Mucosa of stomach (tissue), 1 donor: ENCODE data around the gene SLC35F1.

ENCODE experiments used
- H3K27me3 ChIP-seq: one replicate; pipeline ENCODE4 v1.7.0; 2013; ENCODE audit warnings: mild to moderate bottlenecking, low read length; ENCODE audit not compliant: control insufficient read depth, insufficient read depth
- H3K36me3 ChIP-seq: one replicate; pipeline ENCODE4 v1.7.0; 2013; ENCODE audit warnings: low read length; ENCODE audit not compliant: control insufficient read depth, insufficient read depth
- H3K4me1 ChIP-seq: one replicate; pipeline ENCODE4 v1.7.0; 2013; ENCODE audit warnings: mild to moderate bottlenecking, low read length; ENCODE audit not compliant: control insufficient read depth, insufficient read depth
- H3K4me3 ChIP-seq: one replicate; pipeline ENCODE4 v1.7.0; 2013; ENCODE audit warnings: low read length
- H3K9ac ChIP-seq: one replicate; pipeline ENCODE4 v1.7.0; 2013; ENCODE audit warnings: mild to moderate bottlenecking, low read length, moderate library complexity
- H3K9me3 ChIP-seq: one replicate; pipeline ENCODE4 v1.7.0; 2013; ENCODE audit warnings: mild to moderate bottlenecking, low read length, moderate library complexity; ENCODE audit not compliant: control insufficient read depth
- donor health status: Pancreatic carcinoma.

Gene SLC35F1

DNA sequence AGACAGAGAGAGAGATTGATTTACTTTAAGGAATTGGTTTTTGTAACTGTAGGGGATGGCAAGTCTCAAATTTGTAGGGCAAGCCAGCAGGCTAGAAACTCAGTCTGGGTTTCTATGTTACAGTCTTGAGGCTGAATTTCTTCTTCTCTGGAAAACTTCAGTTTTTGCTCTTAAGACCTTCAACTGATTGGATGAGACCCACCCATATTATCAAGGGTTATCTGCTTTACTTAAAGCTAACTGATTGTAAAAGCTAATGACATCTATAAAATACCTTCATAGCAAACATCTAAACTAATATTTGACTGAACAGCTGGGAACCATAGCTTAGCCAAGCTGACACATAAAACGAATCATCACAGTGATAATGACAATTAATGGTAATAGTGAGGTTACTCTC lies 22.4 kb downstream of the SLC35F1 start:
- Histone ChIP-seq H3K9me3 (no peaks in the 10 kb centered on the region), H3K4me3 (no peak overlapping the region), H3K27me3 (no peaks in the 10 kb centered on the region), H3K9ac (no peak overlapping the region), H3K4me1 (no peaks in the 10 kb centered on the region), H3K36me3 (no peaks in the 10 kb centered on the region)

DNA sequence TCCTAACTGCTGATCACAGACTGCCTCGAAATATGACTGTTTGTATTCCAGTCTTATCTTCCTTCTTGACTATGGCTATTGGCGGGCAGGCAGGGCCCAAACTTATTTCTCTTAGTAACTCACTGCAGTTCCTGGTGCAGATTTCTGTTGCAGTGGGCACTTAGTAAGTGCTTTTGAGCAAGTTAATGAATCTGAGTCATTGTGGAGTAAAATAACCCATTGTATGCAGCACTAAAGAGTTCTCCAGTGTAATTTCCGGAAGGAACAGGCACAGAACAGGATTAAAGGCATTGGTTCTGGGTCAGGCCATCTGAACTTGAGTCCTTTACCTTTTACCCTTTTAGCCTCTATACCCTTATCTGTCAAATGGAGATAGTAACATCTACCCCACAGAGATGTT lies 23.6 kb downstream of the SLC35F1 start:
- Histone ChIP-seq H3K27me3 (no peaks in the 10 kb centered on the region), H3K36me3 (no peaks in the 10 kb centered on the region), H3K9me3 (no peaks in the 10 kb centered on the region), H3K4me1 (no peaks in the 10 kb centered on the region), H3K4me3 (no peak overlapping the region), H3K9ac (no peak overlapping the region)

DNA sequence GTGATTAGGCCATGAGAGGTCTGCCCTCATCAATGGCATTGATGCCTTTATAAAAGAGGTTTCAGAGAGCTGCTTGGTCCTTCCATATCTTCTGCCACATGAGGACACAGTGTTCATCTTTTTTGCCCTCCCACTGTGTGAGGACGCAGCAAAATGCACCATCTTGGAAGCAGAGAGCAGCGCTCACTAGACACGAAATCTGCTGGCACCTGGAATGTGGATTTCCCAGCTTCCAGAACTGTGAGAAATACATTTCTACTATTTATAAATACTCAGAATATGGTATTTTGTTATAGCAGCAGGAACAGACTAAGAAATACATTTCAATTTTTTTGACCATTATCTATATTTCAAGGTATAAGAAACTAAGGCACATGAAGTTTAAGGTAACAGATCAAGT lies 24.9 kb downstream of the SLC35F1 start:
- H3K4me1 ChIP-seq, result no peaks in the 10 kb centered on the region
- no peak overlapping the region for H3K9ac ChIP-seq
- H3K4me3 ChIP-seq, result no peak overlapping the region
- no peaks in the 10 kb centered on the region for H3K36me3 ChIP-seq
- no peaks in the 10 kb centered on the region for H3K27me3 ChIP-seq
- no peaks in the 10 kb centered on the region for H3K9me3 ChIP-seq

GRCh38 chr6:117932676-117933075 lies 25.6 kb downstream of the SLC35F1 start:
- H3K27me3 ChIP-seq, result no peaks in the 10 kb centered on the region
- no peak overlapping the region for H3K9ac ChIP-seq
- no peaks in the 10 kb centered on the region for H3K4me1 ChIP-seq
- no peaks in the 10 kb centered on the region for H3K9me3 ChIP-seq
- H3K4me3 ChIP-seq, result no peak overlapping the region
- no peaks in the 10 kb centered on the region for H3K36me3 ChIP-seq

DNA sequence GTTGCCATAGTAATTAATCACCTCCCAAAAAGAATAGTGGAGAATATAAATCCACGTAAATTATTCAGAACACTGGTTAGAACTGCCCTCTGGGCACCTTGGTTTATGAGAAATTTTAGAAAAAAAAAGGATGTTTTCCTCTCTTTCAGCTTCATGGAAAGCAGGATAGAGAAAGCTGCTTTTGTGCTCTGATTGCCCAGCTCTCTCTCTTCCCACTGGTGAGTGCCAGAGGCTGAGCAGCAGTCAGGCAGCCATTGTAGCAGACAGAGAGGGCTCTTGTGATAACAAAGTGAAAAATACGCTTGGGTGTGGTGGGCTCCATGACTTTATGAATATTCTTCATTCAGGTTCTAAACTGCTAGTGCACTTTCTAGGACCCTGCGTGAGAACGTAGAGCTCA lies 26.4 kb downstream of the SLC35F1 start:
- Histone ChIP-seq H3K4me3 (no peak overlapping the region), H3K9ac (no peak overlapping the region), H3K36me3 (no peaks in the 10 kb centered on the region), H3K4me1 (no peaks in the 10 kb centered on the region), H3K27me3 (no peaks in the 10 kb centered on the region), H3K9me3 (no peaks in the 10 kb centered on the region)

GRCh38 chr6:117938311-117938995 lies 31.4 kb downstream of the SLC35F1 start:
- Histone ChIP-seq H3K27me3 (no peaks in the 10 kb centered on the region), H3K9me3 (no peaks in the 10 kb centered on the region), H3K4me3 (no peak overlapping the region), H3K4me1 (no peaks in the 10 kb centered on the region), H3K36me3 (no peaks in the 10 kb centered on the region), H3K9ac (no peak overlapping the region)

DNA sequence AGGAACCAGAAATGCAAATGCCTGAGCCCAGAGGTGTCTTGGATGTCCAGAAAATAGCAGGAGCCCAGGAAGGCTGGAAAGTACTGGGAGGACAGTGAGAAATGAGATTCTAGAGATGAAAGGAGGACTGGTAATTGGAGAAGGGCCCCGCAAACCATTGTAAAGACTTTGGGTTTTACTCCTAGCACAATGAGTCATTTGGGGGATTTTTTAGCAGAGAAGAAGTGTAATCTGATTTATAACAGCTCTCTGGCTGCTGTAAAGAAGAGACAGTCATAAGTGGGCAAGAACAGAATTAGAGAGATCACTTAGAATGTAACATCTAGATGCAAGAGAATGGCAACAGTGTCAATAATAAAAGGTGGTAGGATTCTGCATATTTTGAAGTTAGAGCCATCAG lies 40.2 kb downstream of the SLC35F1 start:
- Histone ChIP-seq H3K4me1 (no peaks in the 10 kb centered on the region), H3K36me3 (no peaks in the 10 kb centered on the region)

GRCh38 chr6:117951783-117952182 lies 44.7 kb downstream of the SLC35F1 start:
- no peak overlapping the region for H3K9ac ChIP-seq
- no peaks in the 10 kb centered on the region for H3K4me1 ChIP-seq
- H3K36me3 ChIP-seq, result no peaks in the 10 kb centered on the region
- H3K9me3 ChIP-seq, result no peaks in the 10 kb centered on the region
- H3K27me3 ChIP-seq, result no peaks in the 10 kb centered on the region
- no peak overlapping the region for H3K4me3 ChIP-seq

More for the DNA sequence above, 40.2 kb downstream of the SLC35F1 start:
- no peaks in the 10 kb centered on the region for H3K27me3 ChIP-seq
- H3K9ac ChIP-seq, result no peak overlapping the region
- no peak overlapping the region for H3K4me3 ChIP-seq
- no peaks in the 10 kb centered on the region for H3K9me3 ChIP-seq

- Histone ChIP-seq H3K4me3 (no peak overlapping the region), H3K36me3 (no peaks in the 10 kb centered on the region), H3K9ac (no peak overlapping the region), H3K27me3 (no peaks in the 10 kb centered on the region), H3K9me3 (no peaks in the 10 kb centered on the region), H3K4me1 (no peaks in the 10 kb centered on the region)
Measured at GRCh38 chr6:117955684-117956256, 48.7 kb downstream of the SLC35F1 start.

DNA sequence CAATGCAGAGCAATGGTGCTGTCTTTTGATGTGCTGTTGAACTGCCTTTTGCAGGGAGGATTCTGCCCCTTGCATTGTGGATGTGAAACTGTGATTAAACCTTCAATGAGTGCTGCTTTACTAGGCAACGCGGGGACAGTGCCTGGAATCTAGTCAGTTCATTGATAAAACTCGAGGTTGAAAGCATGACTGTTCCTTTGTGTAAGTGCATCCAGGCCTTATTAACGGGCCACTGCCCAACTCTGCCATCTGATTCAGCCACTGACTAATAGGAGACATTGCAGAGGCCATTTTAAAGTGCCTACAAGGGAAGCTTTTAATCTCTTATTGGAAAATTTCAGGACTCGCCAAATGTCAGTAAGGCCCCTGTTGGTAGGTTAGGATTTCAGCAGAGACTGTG lies 49.3 kb downstream of the SLC35F1 start:
- no peaks in the 10 kb centered on the region for H3K27me3 ChIP-seq
- no peaks in the 10 kb centered on the region for H3K4me1 ChIP-seq
- no peaks in the 10 kb centered on the region for H3K36me3 ChIP-seq
- H3K9me3 ChIP-seq, result no peaks in the 10 kb centered on the region
- H3K9ac ChIP-seq, result no peak overlapping the region
- H3K4me3 ChIP-seq, result no peak overlapping the region

DNA sequence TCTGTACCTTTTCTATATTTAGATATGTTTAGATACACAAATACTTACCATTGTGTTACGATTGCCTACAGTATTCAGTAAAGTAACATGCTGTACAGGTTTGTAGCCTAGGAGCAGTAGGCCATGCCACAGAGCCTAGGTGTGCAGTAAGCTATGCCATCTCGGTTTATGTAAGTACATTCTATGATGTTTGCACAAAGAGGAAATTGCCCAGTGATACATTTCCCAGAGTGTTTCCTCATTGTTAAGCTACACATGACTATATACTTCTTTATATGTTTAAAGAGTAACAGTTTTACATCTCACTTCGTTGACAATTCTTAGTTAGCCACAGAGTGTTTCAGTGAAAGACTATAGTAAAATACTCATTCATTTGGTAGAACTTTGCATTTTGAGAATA lies 51.5 kb downstream of the SLC35F1 start:
- Histone ChIP-seq H3K27me3 (no peaks in the 10 kb centered on the region), H3K9ac (no peak overlapping the region), H3K4me1 (no peaks in the 10 kb centered on the region), H3K36me3 (no peaks in the 10 kb centered on the region), H3K4me3 (no peak overlapping the region), H3K9me3 (no peaks in the 10 kb centered on the region)

GRCh38 chr6:117960877-117961276 lies 53.8 kb downstream of the SLC35F1 start:
- Histone ChIP-seq H3K9me3 (no peaks in the 10 kb centered on the region), H3K27me3 (no peaks in the 10 kb centered on the region), H3K9ac (no peak overlapping the region), H3K36me3 (no peaks in the 10 kb centered on the region), H3K4me1 (no peaks in the 10 kb centered on the region), H3K4me3 (no peak overlapping the region)

DNA sequence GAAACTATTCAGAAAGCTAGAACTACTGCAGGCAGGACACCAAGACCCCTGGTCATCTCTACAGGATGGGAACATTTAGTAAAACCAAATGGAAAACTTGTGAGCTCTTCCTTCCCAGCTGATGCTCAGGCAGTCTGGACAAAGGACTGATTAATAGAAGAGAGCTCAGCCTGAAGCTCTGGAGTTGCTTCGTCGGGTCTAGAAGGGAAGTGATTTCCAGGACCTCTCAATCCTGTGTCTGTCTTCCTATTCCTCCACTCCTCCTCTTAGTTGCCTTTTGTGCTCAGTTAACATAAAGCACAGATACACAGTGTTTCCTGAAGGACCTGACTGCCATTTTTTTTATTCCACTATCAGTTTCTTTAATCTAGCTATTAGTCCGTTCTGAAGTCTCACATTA lies 54.2 kb downstream of the SLC35F1 start:
- no peaks in the 10 kb centered on the region for H3K36me3 ChIP-seq
- H3K4me3 ChIP-seq, result no peak overlapping the region
- H3K9me3 ChIP-seq, result no peaks in the 10 kb centered on the region
- H3K9ac ChIP-seq, result no peak overlapping the region
- no peaks in the 10 kb centered on the region for H3K4me1 ChIP-seq
- no peaks in the 10 kb centered on the region for H3K27me3 ChIP-seq
